Hepatocyte (in vitro differentiated cells): ENCODE data around the gene FAM193A.

ENCODE experiments used
- CTCF ChIP-seq: fragments of 200-600 bp; sonication (generic); IDR thresholded peaks from 2 replicates; pipeline ENCODE4 v1.5.1; 2016; ENCODE audit warnings: antibody characterized with exemption, mild to moderate bottlenecking; ENCODE audit not compliant: poor library complexity
- EZH2 ChIP-seq: fragments of 200-600 bp; sonication (generic); IDR thresholded peaks from 2 replicates; pipeline ENCODE4 v1.6.1; 2016; ENCODE audit warnings: antibody characterized with exemption, mild to moderate bottlenecking, borderline replicate concordance
- EZH2phosphoT487 ChIP-seq: fragments of 200-600 bp; sonication (generic); IDR thresholded peaks from one replicate; pipeline ENCODE4 v1.6.1; 2018; ENCODE audit warnings: antibody characterized with exemption, mild to moderate bottlenecking, low read depth, moderate library complexity; ENCODE audit not compliant: unreplicated experiment, severe bottlenecking

- no peak for TF ChIP-seq CTCF
- no peak for TF ChIP-seq EZH2phosphoT487
- TF ChIP-seq EZH2: no peak
Observed at GRCh38 chr4:2728221-2728620, 191.8 kb downstream of the FAM193A start.
